ENCODE measurements around the gene KANSL1.
"Not testable (repeated sequence)": the region's sequence is repeated elsewhere in the genome, so short reads cannot be mapped to it uniquely, and the experiment has no call there.

The KANSL1 gene

DNA sequence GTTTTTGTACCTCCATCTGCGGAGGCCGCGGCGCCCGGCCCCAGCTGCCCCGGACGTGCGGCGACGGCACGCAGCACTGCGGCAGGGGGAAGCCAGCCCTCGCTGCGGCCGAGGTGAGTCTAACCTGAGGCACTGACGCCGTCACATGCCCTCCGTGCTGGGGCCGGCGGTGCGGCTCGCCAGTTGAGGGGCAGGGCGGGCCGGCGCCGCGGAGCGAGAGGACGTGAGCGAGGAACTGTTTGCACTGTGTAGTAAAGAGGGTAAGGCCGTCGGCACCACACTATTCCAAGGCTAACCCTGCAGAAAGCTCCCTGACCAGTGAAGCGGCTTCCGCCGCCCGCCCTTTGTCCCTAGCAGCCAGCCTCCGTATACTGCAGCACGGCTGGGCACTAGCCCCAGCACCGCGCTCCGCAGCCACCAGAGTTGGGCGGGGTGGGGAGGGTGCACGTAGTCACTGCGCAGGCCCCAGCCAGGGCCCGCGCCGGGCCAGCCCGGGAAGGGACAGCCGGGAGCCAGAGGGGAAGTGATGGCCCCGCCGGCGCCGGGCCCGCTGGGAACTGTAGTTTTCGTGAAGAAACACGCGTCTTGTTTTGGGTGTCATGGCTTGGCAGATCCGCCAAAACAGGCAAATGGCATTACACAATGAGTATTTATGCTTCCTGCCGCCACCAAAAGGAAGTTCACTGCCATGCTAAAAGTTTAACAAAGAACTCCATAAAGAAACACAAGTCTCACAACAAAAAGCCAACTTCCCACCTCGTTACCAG, 580 bp upstream of the KANSL1 start:
- peak; percentile 86 to 94 for DNase-seq (ENCODE audit: extremely low read depth in 1 of 2, low read depth in 1 of 2)

DNA sequence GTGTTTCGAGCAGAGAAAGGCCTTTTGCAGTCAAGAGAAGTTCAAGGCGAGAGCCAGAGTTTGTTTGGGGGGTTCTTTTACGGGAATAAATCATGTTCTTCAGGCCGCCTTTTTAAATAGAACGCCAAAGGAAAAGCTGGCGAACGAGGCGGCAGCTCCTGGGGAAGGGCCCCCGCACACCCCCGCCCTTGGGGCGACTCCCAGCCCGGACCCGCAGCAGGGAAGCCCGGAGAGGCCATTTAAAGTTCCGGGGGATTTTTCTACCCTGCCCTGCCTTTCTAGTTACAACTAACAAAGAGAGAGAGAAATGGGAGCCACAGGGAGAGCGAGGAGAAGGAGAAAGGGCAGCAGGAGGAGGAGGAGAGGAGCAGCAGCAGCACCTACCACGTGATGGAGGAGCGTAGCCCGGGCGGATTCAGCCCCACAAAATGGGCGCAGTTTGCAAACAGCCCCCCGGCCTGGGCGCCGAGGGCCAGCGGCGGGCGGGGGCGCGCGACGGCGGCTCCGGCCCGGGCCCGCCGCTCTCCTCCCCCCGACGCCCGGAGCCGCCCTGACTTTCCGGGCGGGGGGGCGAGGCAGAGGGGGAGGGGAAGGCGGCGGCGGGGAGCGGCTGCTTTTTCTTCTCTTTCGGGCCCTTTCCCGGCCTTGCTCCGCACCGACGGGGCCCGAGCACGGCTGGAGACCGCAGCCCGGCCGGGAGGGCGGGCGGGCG, 634 bp downstream of the KANSL1 start:
- DNase-seq (ENCODE audit: extremely low read depth in 1 of 2, low read depth in 1 of 2), result peak; percentile 32 to 46

DNA sequence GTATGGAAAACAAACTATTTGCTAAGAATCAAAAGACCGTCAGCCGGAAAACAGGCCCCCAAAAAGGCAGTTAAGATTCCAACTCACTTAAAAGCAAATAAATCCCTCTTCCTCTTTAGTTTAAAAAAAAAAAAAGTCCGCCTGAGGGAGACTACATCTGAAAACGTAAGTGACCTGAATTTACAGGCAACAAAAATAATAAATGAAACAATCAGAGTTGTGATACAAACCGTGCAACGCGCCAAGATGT, 1.1 kb downstream of the KANSL1 start:
- no peak for DNase-seq (ENCODE audit: extremely low read depth in 1 of 2, low read depth in 1 of 2)

DNA sequence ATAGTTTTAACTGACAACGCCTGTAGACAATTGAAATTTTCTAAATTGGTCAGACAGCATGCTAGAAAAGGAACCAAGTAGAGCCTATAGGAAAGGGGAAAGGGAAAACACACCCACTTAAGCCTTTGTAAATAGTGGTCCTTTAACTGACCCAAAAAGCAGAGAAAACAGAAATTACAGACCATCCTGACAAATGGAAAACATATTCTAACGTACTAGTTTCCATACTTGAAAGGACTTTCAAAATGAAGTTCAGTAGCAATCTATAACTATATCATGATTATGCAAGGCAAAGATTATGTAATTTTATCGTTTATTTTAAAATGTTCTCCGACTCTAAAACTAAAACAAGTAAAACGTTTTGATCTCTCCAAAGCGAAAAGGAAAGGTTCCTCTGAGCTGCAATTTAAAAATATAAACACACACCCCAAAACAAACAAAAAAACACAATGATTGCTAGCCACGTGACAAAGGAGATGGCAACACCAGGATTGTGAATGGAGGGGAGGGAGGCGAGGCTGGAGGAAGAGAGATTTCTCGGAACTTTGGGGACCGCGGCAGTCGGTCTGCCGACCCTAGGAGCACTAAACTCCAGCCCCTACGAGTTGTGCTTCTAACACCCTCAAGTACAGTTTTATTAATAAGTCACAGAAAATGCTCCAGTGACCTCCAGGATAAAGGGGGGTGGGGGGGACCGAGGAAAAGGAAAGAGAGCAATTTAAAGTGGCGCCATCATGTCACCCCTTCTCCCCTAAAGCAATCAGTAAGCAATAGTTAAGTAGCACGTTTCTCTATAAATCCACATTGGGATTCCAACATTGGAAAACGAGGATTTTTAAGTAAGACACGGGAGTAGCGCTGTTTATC, 1.7 kb downstream of the KANSL1 start:
- DNase-seq (ENCODE audit: extremely low read depth in 1 of 2, low read depth in 1 of 2), result no peak

DNA sequence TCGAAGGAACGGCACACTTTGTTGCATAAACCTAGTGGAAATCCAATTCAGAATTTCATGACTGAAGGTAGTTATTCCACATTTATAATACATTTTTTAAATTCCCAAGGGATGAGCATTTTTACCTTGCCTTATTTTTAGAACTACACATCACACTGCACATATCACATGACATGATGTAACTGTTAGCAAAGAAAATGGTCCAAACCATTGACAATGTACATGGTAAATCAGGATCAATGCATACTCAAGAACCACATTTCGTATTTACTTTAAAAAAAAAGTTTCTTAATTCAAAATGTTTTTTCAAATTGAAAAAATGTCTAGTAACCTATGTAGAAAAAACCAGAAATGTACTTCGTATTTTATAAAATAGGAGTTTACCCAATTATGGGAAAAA, 2.5 kb downstream of the KANSL1 start:
- DNase-seq (ENCODE audit: extremely low read depth in 1 of 2, low read depth in 1 of 2), result no peak

DNA sequence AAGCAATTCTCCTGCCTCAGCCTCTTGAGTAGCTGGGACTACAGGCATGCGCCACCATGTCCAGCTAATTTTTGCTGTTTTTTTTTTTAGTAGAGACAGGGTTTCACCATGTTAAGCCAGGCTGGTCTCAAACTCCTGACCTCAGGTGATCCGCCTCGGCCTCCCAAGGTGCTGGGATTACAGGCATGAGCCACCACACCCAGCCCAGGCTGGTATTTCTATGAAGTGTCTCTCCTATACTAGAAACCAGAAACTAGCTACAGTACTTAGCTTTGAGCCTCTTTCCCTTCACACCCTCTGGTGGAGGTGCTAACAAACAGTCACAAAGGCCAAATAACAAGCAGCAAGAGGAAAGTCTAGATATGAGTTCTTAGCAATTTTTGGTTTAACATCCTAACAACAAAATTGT, 6.4 kb downstream of the KANSL1 start:
- not testable (repeated sequence) for DNase-seq (ENCODE audit: extremely low read depth in 1 of 2, low read depth in 1 of 2)

DNA sequence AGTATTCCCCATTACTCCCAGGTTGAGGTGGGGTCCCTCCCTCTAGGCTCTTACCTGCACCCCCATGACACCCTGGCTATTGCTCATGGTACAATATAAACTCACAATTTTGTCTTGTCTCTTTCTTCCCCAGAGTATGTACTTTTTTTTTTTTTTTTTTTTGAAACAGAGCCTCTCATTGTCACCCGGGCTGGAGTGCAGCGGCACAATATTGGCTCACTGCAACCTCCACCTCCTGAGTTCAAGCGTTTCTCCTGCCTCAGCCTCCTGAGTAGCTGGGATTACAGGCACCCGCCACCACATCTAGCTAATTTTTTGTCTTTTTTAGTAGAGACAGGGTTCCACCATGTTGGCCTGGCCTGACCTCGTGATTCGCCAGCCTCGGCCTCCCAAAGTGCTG, 8.5 kb downstream of the KANSL1 start:
- no peak for DNase-seq (ENCODE audit: extremely low read depth in 1 of 2, low read depth in 1 of 2)

DNA sequence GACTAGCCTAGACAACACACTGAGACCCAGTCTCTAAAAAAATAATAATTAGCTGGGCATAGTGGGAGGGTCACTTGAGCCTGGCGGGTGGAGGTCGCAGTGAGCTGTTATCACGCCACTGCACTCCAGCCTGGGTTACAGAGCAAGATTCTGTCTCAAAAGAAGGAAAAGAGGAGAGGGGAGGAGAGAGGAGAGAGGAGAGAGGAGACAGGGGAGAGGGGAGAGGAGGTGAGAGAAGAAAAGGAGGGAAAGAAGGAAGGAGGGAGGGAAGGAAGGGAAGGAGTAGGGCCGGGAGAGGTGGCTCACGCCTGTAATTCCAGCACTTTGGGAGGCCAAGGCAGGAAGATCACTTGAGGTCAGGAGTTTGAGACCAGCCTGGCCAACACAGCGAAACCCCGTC, 9.8 kb downstream of the KANSL1 start:
- DNase-seq (ENCODE audit: extremely low read depth in 1 of 2, low read depth in 1 of 2), result not testable (repeated sequence)

DNA sequence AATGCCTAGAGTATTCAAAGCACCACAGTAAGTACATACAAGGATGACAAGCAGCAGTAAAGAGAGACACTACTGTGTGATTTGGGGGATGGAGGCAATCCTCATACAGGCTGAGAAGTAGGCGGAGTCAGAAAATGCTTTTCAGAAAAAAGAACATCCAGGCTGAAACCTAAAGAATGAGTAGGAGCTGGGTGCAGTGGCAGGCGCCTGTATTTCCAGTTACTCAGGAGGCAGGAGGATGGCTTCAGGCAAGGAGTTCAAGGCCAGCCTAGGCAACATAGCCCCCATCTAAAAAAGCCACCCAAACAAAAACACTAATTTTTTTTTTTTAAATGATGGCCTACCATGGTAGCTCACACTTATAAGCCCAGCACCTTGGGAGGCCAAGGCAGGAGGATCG, 10.3 kb downstream of the KANSL1 start:
- DNase-seq (ENCODE audit: extremely low read depth in 1 of 2, low read depth in 1 of 2), result no peak

DNA sequence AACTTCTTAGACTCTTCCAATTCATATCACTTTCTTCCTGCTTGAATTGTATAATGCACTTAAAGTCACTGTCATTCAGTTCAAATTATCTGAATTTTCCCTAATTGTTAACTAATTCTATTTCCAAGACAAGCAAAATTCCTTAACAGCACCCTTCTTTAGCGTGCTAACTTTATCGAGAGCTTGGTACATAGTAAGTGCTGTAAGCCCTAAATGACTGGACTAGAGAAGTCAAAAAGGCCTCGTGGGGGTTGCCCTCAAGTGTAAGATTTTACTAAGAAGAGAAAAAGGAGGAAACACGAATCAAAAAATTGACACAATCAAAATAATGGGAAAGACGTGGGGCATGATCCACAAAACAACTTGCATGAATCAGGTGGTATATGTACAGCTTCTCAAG, 11.3 kb downstream of the KANSL1 start:
- no peak for DNase-seq (ENCODE audit: extremely low read depth in 1 of 2, low read depth in 1 of 2)

DNA sequence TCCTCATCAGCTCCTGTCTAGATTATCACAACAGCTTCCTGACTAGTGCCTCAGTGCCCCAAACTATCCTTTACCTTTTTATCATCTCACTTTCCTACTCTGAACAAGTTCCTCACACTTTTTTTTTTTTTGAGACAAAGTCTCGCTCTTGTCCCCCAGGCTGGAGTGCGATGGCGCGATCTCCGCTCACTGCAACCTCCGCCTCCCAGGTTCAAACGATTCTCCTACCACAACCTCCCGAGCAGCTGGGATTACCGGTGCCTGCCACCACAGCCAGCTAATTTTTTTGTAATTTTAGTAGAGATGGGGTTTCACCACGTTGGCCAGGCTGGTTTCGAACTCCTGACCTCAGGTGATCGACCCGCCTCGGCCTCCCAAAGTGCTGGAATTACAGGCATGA, 11.9 kb downstream of the KANSL1 start:
- DNase-seq (ENCODE audit: extremely low read depth in 1 of 2, low read depth in 1 of 2), result not testable (repeated sequence)

DNA sequence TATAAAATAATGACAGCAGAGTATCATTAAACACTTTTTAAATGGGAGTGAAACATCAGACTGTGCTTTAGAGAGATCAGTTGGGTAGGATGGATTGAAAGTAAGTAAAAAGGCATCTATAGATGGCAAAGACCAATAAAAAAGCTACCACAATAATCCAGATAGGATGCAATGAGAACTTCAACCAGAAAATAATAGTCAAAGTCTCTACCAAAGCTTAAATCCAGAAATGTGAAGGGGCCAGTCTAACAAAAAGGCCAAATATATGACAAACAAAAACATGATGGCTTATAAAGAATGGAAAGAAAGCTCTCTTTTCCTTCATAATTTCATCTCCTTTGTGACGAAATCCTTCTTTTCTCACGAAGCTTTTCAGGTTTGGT, 12.3 kb downstream of the KANSL1 start:
- no peak for DNase-seq (ENCODE audit: extremely low read depth in 1 of 2, low read depth in 1 of 2)

DNA sequence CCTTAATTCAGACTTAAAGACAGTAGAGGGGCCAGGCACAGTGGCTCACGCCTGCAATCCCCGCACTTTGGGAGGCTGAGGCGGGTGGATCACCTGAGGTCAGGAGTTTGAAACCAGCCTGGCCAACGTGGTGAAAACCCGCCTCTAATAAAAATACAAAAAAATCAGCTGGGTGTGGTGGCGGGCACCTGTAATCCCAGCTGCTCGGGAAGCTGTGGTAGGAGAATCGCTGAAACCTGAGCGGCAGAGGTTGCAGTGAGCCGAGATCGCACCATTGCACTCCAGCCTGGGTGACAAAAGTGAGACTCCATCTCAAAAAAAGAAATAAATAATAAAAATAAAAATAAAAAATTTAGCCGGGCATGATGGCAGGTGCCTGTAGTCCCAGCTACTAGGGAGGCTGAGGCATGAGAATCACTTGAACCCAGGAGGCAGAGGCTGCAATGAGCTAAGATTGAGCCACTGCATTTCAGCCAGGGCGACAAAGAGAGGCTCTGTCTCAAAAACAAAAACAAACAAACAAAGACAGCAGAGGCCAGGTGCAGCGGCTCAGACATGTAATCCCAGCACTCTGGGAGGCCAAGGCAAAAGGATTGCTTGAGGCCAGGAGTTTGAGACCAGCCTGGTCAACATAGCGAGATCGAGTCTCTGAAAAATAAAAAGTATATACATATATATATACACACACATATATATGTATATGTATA, 12.9 kb downstream of the KANSL1 start:
- not testable (repeated sequence) for DNase-seq (ENCODE audit: extremely low read depth in 1 of 2, low read depth in 1 of 2)

DNA sequence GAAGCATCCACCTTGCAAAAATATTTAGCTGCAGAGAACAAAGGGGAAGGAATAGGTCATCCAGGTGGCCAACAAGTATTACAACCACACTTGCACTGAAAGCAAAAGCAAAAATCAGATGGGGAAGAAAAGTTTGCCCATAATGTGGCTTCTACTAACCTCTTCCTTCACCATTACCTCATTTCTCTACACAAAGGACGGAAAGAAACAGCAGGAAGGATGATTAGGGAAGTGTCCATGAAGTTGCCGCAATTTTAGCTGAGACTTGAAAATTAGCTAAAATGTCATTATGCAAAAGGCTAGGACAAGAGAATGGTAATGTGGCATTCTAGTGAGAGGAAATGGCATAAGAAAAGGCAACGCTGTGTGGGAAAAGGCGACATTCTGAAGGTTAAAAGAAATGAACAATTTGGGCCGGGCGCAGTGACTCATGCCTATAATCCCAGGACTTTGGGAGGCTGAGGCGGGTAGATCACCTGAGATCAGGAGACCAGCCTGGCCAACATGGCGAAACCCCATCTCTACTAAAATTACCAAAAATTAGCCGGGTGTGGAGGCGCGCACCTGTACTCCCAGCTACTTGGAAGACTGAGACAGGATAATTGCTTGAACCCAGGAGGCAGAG, 13.7 kb downstream of the KANSL1 start:
- no peak for DNase-seq (ENCODE audit: extremely low read depth in 1 of 2, low read depth in 1 of 2)

DNA sequence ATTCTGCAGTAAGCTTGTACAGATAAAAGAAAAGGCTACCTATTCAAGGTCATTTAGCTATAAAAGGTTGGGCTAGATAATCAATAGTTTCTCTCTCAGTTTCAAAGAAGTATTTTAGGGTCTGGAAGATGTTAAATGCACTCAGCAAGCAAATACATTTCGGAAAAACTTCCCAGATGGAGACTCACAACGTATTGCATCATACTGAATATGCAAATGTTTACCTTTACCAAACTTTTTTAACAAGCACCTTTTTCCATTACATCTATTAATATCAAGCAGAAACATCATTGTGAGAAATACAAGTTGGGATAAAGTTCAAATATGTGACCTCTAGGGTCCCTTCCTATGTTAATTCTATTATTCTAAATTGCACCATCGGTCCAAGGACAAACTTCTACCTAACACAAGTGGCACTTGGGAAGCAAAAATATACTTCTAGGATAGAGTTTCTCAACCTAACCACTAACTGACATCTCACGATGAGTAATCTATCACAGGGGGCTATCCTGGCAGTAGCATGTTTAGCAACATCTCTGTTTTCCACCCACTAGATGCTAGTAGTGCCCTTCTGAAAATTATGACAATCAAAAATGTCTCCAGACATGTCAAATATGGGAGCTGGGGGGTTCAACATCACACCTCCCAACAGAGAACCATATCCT, 14.5 kb downstream of the KANSL1 start:
- DNase-seq (ENCODE audit: extremely low read depth in 1 of 2, low read depth in 1 of 2), result no peak

DNA sequence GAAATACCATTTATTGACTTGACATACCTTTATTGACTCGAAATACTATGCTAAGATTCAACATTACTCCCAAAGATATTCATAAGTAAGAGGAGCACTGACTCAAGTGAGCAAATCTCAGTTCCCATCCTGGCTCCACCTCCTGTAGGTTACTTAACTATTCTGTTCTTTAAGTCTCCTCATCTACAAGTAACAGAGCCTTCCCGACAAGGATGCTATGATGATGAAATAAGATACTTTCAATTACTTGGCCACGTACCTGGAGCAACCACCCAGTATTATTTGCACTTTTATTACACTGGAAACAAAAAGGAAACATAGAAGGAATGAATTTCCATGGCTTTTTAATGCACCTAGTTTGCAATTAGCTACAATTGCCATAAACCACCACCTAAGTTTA, 16.3 kb downstream of the KANSL1 start:
- DNase-seq (ENCODE audit: extremely low read depth in 1 of 2, low read depth in 1 of 2), result no peak

DNA sequence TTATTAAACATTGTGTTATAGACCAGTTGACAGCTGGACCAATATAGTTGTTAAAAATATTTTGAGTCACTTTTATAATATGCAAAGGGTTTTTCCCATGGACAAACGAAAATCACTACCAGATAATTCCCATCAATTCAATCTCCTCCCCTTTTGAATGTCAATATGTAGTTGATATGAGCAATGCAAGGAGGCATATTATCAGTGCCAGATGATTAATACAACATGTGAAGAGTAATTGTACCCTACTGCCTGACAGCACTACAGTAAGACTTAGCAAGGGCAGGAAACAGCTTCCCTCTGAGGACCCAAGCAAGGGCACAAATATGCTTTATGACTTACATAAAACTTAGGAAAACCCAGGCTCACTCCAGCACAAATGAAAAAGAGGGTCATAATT, 17.3 kb downstream of the KANSL1 start:
- no peak for DNase-seq (ENCODE audit: extremely low read depth in 1 of 2, low read depth in 1 of 2)

DNA sequence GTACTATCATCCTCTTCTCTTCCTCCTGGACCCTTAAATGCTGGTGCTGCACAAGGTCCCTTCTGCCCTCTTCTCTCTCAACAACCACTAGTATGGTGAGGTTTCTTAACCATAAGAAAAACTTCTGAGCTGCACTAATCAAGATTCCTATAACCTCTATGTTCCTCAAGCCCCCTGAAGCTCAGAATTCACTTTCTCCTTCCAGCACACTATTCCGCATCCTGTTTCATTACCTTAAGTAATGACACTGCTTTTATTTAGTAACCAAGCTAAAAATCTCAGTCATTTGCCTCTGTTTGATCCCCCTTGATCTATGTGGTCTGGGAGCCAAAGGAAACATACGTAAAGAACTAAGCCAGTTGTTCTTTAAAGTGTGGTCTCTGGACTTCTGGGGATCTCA, 20.1 kb downstream of the KANSL1 start:
- DNase-seq (ENCODE audit: extremely low read depth in 1 of 2, low read depth in 1 of 2), result no peak

DNA sequence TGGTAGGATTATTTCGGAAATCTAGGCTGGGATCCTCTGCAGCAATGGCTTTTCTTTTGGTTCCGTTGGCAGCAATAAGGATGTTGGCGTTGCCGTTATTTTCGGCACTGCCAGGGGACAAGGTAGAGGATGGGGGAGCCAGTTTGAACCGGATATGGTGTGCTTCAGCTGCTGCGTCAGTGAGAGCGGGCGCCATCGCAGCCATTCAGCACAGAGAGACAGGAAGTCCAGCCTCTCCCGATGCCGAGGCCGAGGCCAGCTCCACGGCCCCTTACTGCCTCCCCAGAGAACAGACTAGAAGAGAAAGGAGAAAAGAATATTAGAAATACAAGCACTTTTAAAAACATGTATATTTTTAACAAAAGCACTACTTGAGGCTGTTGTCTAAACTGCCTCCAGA, 21.3 kb downstream of the KANSL1 start:
- no peak for DNase-seq (ENCODE audit: extremely low read depth in 1 of 2, low read depth in 1 of 2)
